HL-60/S4 treated with phorbol 12-myristate 13-acetate at 8.2 ng/mL for 4 days and 3 days (cell line): ENCODE measurements around the gene SNAP25.

Experiments used
- in situ Hi-C: fragments of 300-500 bp; cut with MboI; formaldehyde crosslinking; loops from 2 replicates; pipeline ENCODE4 v1.15.0; 2022; ENCODE audit warnings: low sequenced_read_pairs

Gene SNAP25

DNA sequence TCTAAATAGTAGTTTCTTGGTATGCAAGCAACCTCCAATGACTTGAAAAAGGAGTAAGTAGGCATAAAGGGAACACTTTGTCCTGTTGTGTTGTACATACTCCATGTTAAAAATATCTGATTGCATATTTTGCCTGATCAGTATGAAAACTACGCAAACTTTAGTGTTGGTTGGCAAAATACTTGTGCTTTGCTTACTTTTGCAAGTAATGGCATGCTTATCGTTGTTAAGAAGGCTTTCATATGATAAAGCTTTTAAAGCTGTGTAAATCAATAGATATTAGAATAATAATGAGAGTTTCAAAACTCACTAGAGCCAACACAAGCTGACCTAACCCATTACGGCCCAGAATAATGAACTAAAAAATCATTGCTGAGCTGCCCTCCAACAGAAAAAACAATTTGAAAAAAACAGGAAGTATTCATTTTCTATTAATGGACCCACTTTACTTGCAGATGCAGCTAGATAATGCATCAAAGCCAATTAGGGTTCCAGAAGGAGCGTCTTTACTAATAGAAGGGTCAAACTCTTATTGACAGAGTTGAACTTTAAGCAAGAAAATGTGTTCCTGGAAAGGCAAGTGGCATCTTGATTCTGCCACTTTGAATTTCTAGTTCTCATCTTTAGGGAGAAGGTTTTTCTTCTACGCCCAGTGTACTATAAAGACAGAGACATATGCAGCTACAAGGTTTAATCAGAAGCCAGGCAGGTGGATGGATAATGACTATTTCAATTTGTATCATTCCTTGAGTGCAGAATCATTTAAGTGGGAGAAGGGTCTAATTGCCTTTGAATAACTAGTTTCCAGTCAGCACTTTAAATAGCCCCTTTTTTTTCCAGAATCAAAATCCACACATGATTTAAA, 82.2 kb downstream of the SNAP25 start:
- in situ Hi-C loops = no loop called here

DNA sequence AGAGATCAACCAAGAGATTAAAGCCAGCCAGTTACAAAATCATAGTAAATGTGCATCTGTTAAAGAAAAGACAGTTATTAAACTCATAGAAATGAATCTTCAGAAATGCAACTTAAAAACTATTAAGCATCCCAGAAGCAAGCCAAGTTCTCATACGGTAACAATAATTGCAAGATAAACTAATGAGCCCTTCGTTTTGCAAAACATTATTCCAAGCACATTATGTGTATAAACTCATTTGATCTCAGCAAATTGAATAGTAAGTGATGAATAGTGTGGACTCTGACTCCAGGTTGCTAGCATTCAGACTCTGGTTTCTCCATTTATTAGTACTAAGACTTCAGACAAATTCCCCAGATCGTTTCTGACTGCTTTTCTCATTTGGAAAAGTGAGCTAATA, 85.2 kb downstream of the SNAP25 start:
- in situ Hi-C loops = no loop called here

GRCh38 chr20:10304471-10305046, 85.9 kb downstream of the SNAP25 start:
- in situ Hi-C loops = no loop called here

DNA sequence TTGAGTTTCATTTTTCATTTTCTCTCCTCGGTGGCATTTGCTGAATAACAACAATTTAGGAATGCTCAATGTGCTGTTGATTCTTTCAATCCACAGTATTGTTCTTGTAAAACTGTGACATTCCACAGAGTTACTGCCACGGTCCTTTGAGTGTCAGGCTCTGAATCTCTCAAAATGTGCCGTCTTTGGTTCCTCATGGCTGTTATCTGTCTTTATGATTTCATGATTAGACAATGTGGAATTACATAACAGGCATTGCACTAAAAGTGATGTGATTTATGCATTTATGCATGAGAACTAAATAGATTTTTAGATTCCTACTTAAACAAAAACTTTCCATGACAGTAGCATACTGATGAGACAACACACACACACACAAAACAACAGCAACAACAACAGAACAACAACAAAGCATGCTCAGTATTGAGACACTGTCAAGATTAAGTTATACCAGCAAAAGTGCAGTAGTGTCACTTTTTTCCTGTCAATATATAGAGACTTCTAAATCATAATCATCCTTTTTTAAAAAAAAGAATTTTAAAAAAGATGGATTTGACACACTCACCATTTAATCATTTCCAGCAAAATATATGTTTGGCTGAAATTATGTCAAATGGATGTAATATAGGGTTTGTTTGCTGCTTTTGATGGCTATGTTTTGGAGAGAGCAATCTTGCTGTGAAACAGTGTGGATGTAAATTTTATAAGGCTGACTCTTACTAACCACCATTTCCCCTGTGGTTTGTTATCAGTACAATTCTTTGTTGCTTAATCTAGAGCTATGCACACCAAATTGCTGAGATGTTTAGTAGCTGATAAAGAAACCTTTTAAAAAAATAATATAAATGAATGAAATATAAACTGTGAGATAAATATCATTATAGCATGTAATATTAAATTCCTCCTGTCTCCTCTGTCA, 88.1 kb downstream of the SNAP25 start:
- in situ Hi-C loops = no loop called here

GRCh38 chr20:10307359-10307735, 88.7 kb downstream of the SNAP25 start:
- in situ Hi-C loops = no loop called here

- in situ Hi-C loops = no loop called here
Observed at GRCh38 chr20:10308652-10309051, 90.0 kb downstream of the SNAP25 start.

DNA sequence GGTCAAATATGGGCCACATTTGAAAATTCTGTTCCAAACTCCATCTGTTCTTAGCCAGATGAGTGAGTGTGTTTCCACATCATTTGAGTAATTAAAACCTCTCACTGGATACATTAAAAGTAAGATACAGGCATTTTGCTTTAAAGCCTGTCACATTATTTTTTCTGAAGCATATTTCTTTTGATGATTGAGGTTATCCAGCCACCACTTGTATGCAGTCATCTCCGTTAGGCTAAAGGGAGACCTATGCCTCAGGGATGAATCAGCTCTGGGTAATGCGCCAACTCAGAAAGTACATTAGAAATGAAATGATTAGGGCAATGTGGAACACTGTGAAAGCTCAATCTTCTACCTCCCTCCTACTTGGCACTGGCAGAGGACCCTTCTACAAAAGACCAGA, 90.7 kb downstream of the SNAP25 start:
- in situ Hi-C loops = no loop called here

GRCh38 chr20:10312111-10312510, 93.5 kb downstream of the SNAP25 start:
- in situ Hi-C loops = no loop called here

- in situ Hi-C loops = no loop called here
Observed at GRCh38 chr20:10313215-10313614, 94.6 kb downstream of the SNAP25 start.

- in situ Hi-C loops = no loop called here
Observed at GRCh38 chr20:10313701-10314100, 95.1 kb downstream of the SNAP25 start.

- in situ Hi-C loops = no loop called here
Observed at GRCh38 chr20:10314198-10314597, 95.6 kb downstream of the SNAP25 start.

- in situ Hi-C loops = no loop called here
Observed at GRCh38 chr20:10315138-10315537, 96.5 kb downstream of the SNAP25 start.

- in situ Hi-C loops = no loop called here
Observed at GRCh38 chr20:10316582-10316981, 98.0 kb downstream of the SNAP25 start.

GRCh38 chr20:10318291-10319024, 99.8 kb downstream of the SNAP25 start:
- in situ Hi-C loops = no loop called here

DNA sequence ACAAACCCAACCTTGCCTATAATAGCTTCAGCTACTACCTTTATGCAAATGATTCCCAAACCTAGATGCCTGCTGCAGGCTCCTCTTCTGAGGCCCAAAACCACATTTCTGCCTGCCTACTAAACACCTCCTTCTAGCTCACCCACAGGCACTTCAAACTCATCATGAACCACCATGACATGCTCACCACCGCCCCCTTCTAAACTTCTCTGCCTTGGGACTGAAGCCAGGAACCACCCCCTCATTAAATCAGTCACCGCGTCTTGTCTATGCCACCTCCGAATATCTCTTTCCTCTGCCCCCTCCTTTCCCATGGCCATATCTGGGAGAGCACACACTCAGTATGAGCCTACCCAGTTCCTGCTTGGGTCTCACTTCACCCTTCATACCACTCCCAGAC, 101.2 kb downstream of the SNAP25 start:
- in situ Hi-C loops = no loop called here

DNA sequence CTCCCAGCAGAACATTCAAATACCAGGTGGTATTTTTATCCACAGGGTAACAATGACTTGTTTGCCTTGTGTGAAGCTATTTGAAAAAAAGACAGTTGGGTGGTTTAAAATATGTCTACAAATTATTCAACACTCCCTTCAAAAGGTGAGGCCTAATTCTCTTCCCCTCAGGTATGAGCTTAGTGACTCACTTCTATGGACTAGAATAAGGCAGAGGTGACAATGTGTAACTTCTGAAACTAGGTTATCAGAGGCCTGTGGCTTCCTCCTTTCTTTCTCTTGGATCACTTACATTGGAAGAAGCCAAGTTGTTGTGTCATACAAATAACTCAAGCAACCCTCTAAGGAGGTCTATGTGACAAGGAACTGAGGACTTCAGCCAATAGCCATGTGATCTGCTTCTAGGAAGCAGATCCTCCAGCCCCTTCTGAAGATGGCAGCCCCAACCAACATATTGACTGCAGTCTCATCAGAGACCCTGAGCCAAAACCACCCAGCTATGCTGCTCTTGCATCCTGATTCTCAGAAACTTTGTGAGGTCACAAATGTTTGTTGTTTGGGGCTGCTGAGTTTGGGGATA, 102.6 kb downstream of the SNAP25 start:
- in situ Hi-C loops = no loop called here

DNA sequence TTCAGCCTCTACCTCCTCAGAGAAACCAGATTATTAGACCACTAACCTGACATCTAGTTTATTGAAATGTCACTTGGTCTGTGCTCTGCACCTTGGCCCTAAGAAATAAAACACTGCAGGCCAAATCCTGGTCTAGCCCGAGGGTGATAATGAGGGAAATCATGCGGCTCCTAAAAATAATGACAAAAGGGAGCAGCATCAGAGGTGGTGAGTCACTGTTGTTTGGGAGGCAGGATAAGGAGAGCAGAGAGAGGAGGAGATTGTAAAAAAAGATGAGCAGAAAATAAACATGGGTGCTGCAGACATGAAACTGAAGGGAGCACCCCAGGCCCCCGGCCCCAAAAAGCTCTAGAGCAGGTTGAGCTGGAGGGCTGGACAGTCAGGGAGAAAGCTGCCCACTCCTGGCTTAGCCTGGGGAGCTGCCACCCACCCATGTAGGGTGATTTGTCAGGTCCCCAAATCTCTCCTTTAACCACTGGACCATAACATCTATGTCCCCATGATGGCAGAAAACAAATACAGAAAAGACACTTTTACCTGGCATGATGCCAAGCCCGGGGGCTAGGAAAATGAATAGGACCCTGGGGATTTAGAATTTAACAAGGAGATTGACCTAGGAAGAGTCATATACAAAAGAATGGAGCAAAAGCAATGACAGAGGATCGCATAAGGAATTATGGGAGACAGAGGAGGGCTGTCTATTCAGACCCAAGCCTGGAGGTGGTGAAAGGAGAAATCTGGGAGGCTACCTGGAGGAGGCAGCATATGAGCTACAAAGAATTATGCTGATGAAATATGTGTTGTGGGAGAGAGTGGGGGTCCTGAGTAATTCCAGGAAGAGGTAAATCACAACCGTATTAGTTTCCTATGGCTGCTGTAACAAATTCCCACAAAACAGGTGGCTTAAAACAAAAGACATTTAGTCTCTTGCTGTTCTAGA, 103.7 kb downstream of the SNAP25 start:
- in situ Hi-C loops = no loop called here

DNA sequence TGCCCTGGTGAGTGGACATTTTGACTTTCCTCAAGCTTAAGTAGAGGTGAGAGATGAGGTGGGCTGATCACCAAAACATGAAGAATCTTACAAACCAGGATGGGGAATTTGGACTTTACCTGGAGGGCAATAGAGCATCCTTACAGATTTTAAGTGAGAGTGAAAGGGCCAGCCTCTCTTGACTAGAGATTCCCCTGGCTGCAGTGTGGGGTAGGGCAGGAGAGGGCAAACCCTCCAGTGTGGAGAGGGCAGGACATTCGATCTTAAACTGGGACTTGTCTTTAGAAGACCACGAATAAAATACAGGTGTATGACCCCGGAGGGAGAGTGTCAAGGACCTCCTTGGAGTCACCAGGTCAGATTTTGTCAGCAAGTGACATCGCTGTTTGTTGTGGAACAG, 105.1 kb downstream of the SNAP25 start:
- in situ Hi-C loops = no loop called here

DNA sequence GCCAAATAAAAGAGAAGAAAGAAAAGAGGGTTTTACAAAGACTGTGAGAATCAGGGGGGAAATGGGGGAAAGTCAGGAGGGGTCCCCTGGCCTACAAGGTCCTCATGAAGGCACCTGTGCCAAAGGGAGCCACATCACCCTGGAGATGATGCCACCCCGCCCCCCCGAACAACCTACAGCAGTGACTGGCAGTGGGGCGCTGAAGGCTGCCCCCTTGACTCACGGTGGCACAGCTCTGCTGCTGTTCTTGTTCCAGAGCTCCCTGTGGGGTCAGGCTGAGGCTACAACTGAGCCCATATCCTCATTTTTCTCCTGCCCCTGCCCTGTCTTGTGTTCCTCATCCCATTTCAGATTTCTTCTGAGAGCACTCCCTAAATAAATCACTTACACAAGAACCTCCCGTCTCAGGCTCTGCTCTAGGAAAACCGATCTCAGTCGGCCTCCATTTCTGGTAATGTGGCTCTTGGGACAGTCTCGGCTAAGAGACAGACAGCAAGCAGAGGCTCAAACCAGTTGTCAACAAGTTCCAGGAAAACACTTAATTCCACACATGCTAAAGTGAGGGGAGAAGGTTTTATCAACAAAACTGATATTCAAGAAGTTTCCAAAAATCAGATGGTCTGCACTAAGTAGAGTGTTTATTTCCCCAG, 105.7 kb downstream of the SNAP25 start:
- in situ Hi-C loops = no loop called here
